Activated T-cell treated with anti-CD3 and anti-CD28 coated beads for 4 hours (primary cell): ENCODE results near the gene RUNX1.

ENCODE experiments used
- DNase-seq: peaks from one replicate; pipeline ENCODE4 v3.0.0-alpha.2; 2020

RUNX1 gene

GRCh38 chr21:35058058-35058457 lies 9.0 kb upstream of the RUNX1 start:
- DNase-seq, result no peak

GRCh38 chr21:35057428-35057827 lies 8.3 kb upstream of the RUNX1 start:
- no peak for DNase-seq

- DNase-seq, result no peak
These were observed 4.4 kb upstream of the RUNX1 start for GRCh38 chr21:35053356-35054096.

- DNase-seq, result no peak
These were observed 3.7 kb upstream of the RUNX1 start for GRCh38 chr21:35052801-35053200.

- DNase-seq, result peak; percentile 79
These were observed 2.3 kb upstream of the RUNX1 start for GRCh38 chr21:35051287-35051818.

GRCh38 chr21:35050348-35051286 lies 1.5 kb upstream of the RUNX1 start:
- DNase-seq, result no peak

GRCh38 chr21:35048183-35048601 lies 910 bp downstream of the RUNX1 start:
- no peak for DNase-seq

GRCh38 chr21:35046880-35047229 lies 2.2 kb downstream of the RUNX1 start:
- no peak for DNase-seq

- no peak for DNase-seq
These were observed 2.9 kb downstream of the RUNX1 start for GRCh38 chr21:35046263-35046624.

- no peak for DNase-seq
These were observed 3.4 kb downstream of the RUNX1 start for GRCh38 chr21:35045542-35046262.

GRCh38 chr21:35044770-35045541 lies 4.1 kb downstream of the RUNX1 start:
- DNase-seq, result no peak

- no peak for DNase-seq
These were observed 5.0 kb downstream of the RUNX1 start for GRCh38 chr21:35044128-35044527.

- DNase-seq, result no peak
These were observed 5.6 kb downstream of the RUNX1 start for GRCh38 chr21:35043549-35043948.

- DNase-seq, result no peak
These were observed 6.3 kb downstream of the RUNX1 start for GRCh38 chr21:35042836-35043235.

GRCh38 chr21:35041881-35042280 lies 7.2 kb downstream of the RUNX1 start:
- DNase-seq, result no peak

GRCh38 chr21:35041122-35041521 lies 8.0 kb downstream of the RUNX1 start:
- DNase-seq, result no peak

GRCh38 chr21:35039595-35040289 lies 9.4 kb downstream of the RUNX1 start:
- no peak for DNase-seq

- no peak for DNase-seq
These were observed 10.3 kb downstream of the RUNX1 start for GRCh38 chr21:35038772-35039319.

- DNase-seq, result no peak
These were observed 11.7 kb downstream of the RUNX1 start for GRCh38 chr21:35037384-35037765.

GRCh38 chr21:35036465-35037383 lies 12.4 kb downstream of the RUNX1 start:
- no peak for DNase-seq
